HCT116 (cell line): ENCODE measurements around the gene IQGAP3. TPM values are rescaled to one million over a fixed set of nuclear protein-coding genes. Genes with fewer than 3 reads are reported as not detected.

Experiments used
- ATAC-seq: fragments of 200-7000 bp; cut with Tn5 transposase; 2 replicates; pipeline ENCODE4 v1.9.1; 2020; ENCODE audit warnings: mild to moderate bottlenecking, moderate library complexity
- BruUV-seq: library from RNA; stranded (reverse); fragments of 400-500 nt; replicated peaks from 2 replicates; lab custom pipeline; 2021; lab: Mats Ljungman, UMichigan
- CTCF ChIA-PET: fragments of 300-600 bp; sonication (Branson Sonifier 250); formaldehyde crosslinking; loops from one replicate; lab custom pipeline; 2021; ENCODE audit warnings: antibody characterized with exemption; lab: Charles Lee
- POLR2A ChIA-PET: fragments of 300-600, 350-600 bp; sonication (Branson Sonifier 250); formaldehyde crosslinking; loops from one replicate; lab custom pipeline; 2021; ENCODE audit warnings: antibody characterized with exemption; lab: Charles Lee
- RAD21 ChIA-PET, 2 experiments: fragments of 300-600 bp; sonication (Branson Sonifier 250); formaldehyde crosslinking; loops; one replicate each; lab custom pipeline; 2023; ENCODE audit warnings: low total read pairs in 2 of 2; ENCODE audit not compliant: uncharacterized antibody in 2 of 2, unreplicated experiment in 2 of 2, low non-redundant PET in 1 of 2; lab: Charles Lee
- DNase-seq: peaks from one replicate; pipeline ENCODE4 v3.0.0-alpha.2; 2010; ENCODE audit warnings: low read depth, low spot score
- H2AFZ ChIP-seq: fragments of 200-600 bp; shearing (Covaris generic), sonication (generic); 2 replicates; pipeline ENCODE4 v1.6.1; 2017; ENCODE audit warnings: low read depth, mixed run types, mixed read lengths, antibody characterized with exemption, low read length; ENCODE audit not compliant: poor library complexity, severe bottlenecking
- H3K27ac ChIP-seq: 2 replicates; pipeline ENCODE4 v1.5.1; 2012; ENCODE audit warnings: low read depth, low read length
- H3K27me3 ChIP-seq: fragments of 200-600 bp; sonication (generic); 2 replicates; pipeline ENCODE4 v1.6.1; 2016; ENCODE audit warnings: mixed run types, low read length, mixed read lengths; ENCODE audit not compliant: insufficient read depth
- H3K36me3 ChIP-seq, 2 experiments: fragments of 200-500 bp in 1 of 2; fragments of 200-600 bp in 1 of 2; sonication (Bioruptor generic) in 1 of 2; sonication (generic) in 1 of 2; 2 replicates each; pipeline versions ENCODE4 v1.5.1 to v1.6.1; 2014 to 2016; ENCODE audit warnings: low read length in 2 of 2, inconsistent platforms in 1 of 2, mixed read lengths in 1 of 2, mixed run types in 1 of 2; ENCODE audit not compliant: insufficient read depth in 2 of 2, control insufficient read depth in 1 of 2
- H3K4me1 ChIP-seq, 2 experiments: fragments of 200-600 bp in 1 of 2; sonication (generic) in 1 of 2; 2 replicates each; pipeline versions ENCODE4 v1.5.1 to v1.6.1; 2012 to 2017; ENCODE audit warnings: low read length in 2 of 2, inconsistent platforms in 1 of 2, mild to moderate bottlenecking in 1 of 2, mixed read lengths in 1 of 2, mixed run types in 1 of 2, moderate library complexity in 1 of 2; ENCODE audit not compliant: insufficient read depth in 2 of 2, control insufficient read depth in 1 of 2
- H3K4me2 ChIP-seq: fragments of 200-600 bp; sonication (generic); 2 replicates; pipeline ENCODE4 v1.6.1; 2017; ENCODE audit warnings: mixed run types, low read length, mixed read lengths
- H3K4me3 ChIP-seq, 2 experiments: fragments of 200-600 bp in 1 of 2; sonication (generic) in 1 of 2; replicated peaks in 1 of 2; 2 replicates each; pipeline ENCODE4 v1.5.1; 2011 to 2016; ENCODE audit warnings: low read length in 2 of 2, control low read depth in 1 of 2, low read depth in 1 of 2, mild to moderate bottlenecking in 1 of 2, mixed read lengths in 1 of 2, mixed run types in 1 of 2
- H3K79me2 ChIP-seq: fragments of 200-600 bp; sonication (generic); 2 replicates; pipeline ENCODE4 v1.6.1; 2017; ENCODE audit warnings: mild to moderate bottlenecking, mixed run types, low read length, moderate library complexity, mixed read lengths; ENCODE audit not compliant: insufficient read depth
- H3K9ac ChIP-seq: fragments of 200-600 bp; sonication (generic); 2 replicates; pipeline ENCODE4 v1.6.1; 2016; ENCODE audit warnings: low read length, mixed read lengths
- H3K9me2 ChIP-seq: fragments of 200-600 bp; sonication (generic), shearing (Covaris generic); 2 replicates; pipeline ENCODE4 v1.6.1; 2017; ENCODE audit warnings: mixed run types, mild to moderate bottlenecking, moderate library complexity; ENCODE audit not compliant: insufficient read depth
- H3K9me3 ChIP-seq, 2 experiments: fragments of 200-500 bp in 1 of 2; fragments of 200-600 bp in 1 of 2; sonication (Bioruptor generic) in 1 of 2; sonication (generic) in 1 of 2; 2 replicates each; pipeline ENCODE4 v1.6.1; 2014 to 2017; ENCODE audit warnings: low read length in 2 of 2, mixed read lengths in 2 of 2, inconsistent platforms in 1 of 2, low read depth in 1 of 2, mild to moderate bottlenecking in 1 of 2, mixed run types in 1 of 2, moderate library complexity in 1 of 2; ENCODE audit not compliant: control insufficient read depth in 1 of 2, insufficient read depth in 1 of 2
- H4K20me1 ChIP-seq: fragments of 200-600 bp; sonication (generic), shearing (Covaris generic); 2 replicates; pipeline ENCODE4 v1.6.1; 2017; ENCODE audit warnings: mixed run types, mild to moderate bottlenecking, moderate library complexity; ENCODE audit not compliant: insufficient read depth
- ATF3 ChIP-seq: IDR thresholded peaks from 2 replicates; pipeline ENCODE4 v1.6.1; 2012
- CBX3 ChIP-seq: IDR thresholded peaks from 2 replicates; pipeline ENCODE4 v1.6.1; 2012; ENCODE audit warnings: low read depth
- CEBPB ChIP-seq: IDR thresholded peaks from 2 replicates; pipeline ENCODE4 v1.6.1; 2012; ENCODE audit warnings: low read depth
- EZH2phosphoT487 ChIP-seq: fragments of 200-600 bp; IDR thresholded peaks from 2 replicates; pipeline ENCODE4 v1.6.1; 2018; ENCODE audit warnings: antibody characterized with exemption, borderline replicate concordance
- MAX ChIP-seq: IDR thresholded peaks from 2 replicates; pipeline ENCODE4 v1.6.1; 2012
- POLR2A ChIP-seq: IDR thresholded peaks from 2 replicates; pipeline ENCODE4 v1.7.0; 2011; ENCODE audit warnings: borderline replicate concordance; ENCODE audit not compliant: insufficient read depth, insufficient read length; ENCODE audit errors: extremely low read depth
- POLR2AphosphoS5 ChIP-seq: IDR thresholded peaks from 2 replicates; pipeline ENCODE4 v1.6.1; 2011; ENCODE audit warnings: mild to moderate bottlenecking, low read depth, low read length, moderate library complexity
- RAD21 ChIP-seq: IDR thresholded peaks from 2 replicates; pipeline ENCODE4 v1.6.1; 2012; ENCODE audit warnings: low read depth, mild to moderate bottlenecking
- REST ChIP-seq: IDR thresholded peaks from 2 replicates; pipeline ENCODE4 v1.6.1; 2012; ENCODE audit warnings: low read depth
- SP1 ChIP-seq: IDR thresholded peaks from 2 replicates; pipeline ENCODE4 v1.6.1; 2012; ENCODE audit warnings: low read depth
- YY1 ChIP-seq: IDR thresholded peaks from 2 replicates; pipeline ENCODE4 v1.6.1; 2011; ENCODE audit warnings: low read length, low read depth, moderate library complexity, mild to moderate bottlenecking; ENCODE audit not compliant: insufficient replicate concordance; ENCODE audit errors: extremely low read depth
- ZNF274 ChIP-seq: fragments of 200-500 bp; sonication (Bioruptor generic); IDR thresholded peaks from 2 replicates; pipeline ENCODE4 v1.6.1; 2014; ENCODE audit warnings: mild to moderate bottlenecking, low read depth, low read length, inconsistent platforms
- intact Hi-C: fragments of 100-400 bp; cut with micrococcal nuclease; formaldehyde crosslinking; loops from 2 replicates; pipeline ENCODE4 v1.10.0; 2022
- total RNA-seq: library from RNA; stranded (reverse); gene quantifications from one replicate; pipeline ENCODE4 v1.2.1, GENCODE V29; 2021; ENCODE audit not compliant: unreplicated experiment

IQGAP3 gene
- total RNA-seq, 1 experiment from 2014 or later, result 38.8 TPM

GRCh38 chr1:156498432-156499193 is 73.8 kb downstream of the IQGAP3 start:
- H3K79me2 ChIP-seq, result peaks cover 68% of the 10 kb centered on the region
- intact Hi-C loops, result no loop called here

GRCh38 chr1:156497743-156498431 is 74.5 kb downstream of the IQGAP3 start:
- Histone ChIP-seq H3K4me2 (peak overlapping the region; percentile 93), H3K4me3 (no peak overlapping the region), H3K27me3 (no peaks in the 10 kb centered on the region), H3K27ac (no peak overlapping the region), H3K9me2 (no peaks in the 10 kb centered on the region), H4K20me1 (no peaks in the 10 kb centered on the region), H2AFZ (no peak overlapping the region), H3K9ac (no peak overlapping the region), H3K9me3 (no peaks in the 10 kb centered on the region), H3K4me1 (peaks cover 33 to 70% of the 10 kb centered on the region in 2 experiments), H3K79me2 (peaks cover 75% of the 10 kb centered on the region), H3K36me3 (no peaks in the 10 kb centered on the region)
- intact Hi-C loops, result no loop called here
- ChIA-PET RAD21 (interaction anchor here in 1 of 2 experiments (0.8 kb wide), 1 partner anchor 40 kb away, joined by 4 read pairs; no protein-coding TSS in a partner anchor), CTCF (no interaction called here), POLR2A (interaction anchor here (0.5 to 0.6 kb wide), 2 partner anchors 99 to 230 kb away, joined by 3 to 4 read pairs; partner anchors contain the start of gene METTL25B)
- BruUV-seq, result no TSS peak
- DNase-seq (no peak), ATAC-seq (no peak)
- no peak for TF ChIP-seq REST
- no peak for TF ChIP-seq POLR2AphosphoS5
- no peak for TF ChIP-seq CBX3
- no peak for TF ChIP-seq YY1
- TF ChIP-seq SP1, result no peak
- TF ChIP-seq RAD21, result no peak
- TF ChIP-seq MAX, result no peak
- TF ChIP-seq ZNF274, result no peak
- no peak for TF ChIP-seq EZH2phosphoT487

More at GRCh38 chr1:156498432-156499193, 73.8 kb downstream of the IQGAP3 start:
- POLR2A ChIA-PET, result interaction anchor here (0.5 kb wide), 1 partner anchor 100 kb away, joined by 3 read pairs; no protein-coding TSS in a partner anchor
- no TSS peak for BruUV-seq
- Histone ChIP-seq H3K4me2 (peak overlapping the region; percentile 93), H4K20me1 (no peaks in the 10 kb centered on the region), H3K27me3 (no peaks in the 10 kb centered on the region), H3K4me1 (peaks cover 40 to 73% of the 10 kb centered on the region in 2 experiments), H3K36me3 (no peaks in the 10 kb centered on the region), H3K4me3 (peak overlapping the region; percentile 89 to 97), H3K9me2 (no peaks in the 10 kb centered on the region), H3K9me3 (no peaks in the 10 kb centered on the region), H3K9ac (peak overlapping the region; percentile 97), H3K27ac (peak overlapping the region; percentile 2; the same call in 1 of the 2 replicates), H2AFZ (no peak overlapping the region)
- no peak for DNase-seq
- no peak for ATAC-seq
- RAD21 ChIA-PET, result interaction anchor here (0.6 to 0.8 kb wide), 2 partner anchors 8 to 41 kb away, joined by 3 to 4 read pairs; no protein-coding TSS in a partner anchor
- TF ChIP-seq POLR2A (no peak), CEBPB (no peak), RAD21 (no peak), ATF3 (no peak), ZNF274 (no peak)
- CTCF ChIA-PET, result no interaction called here
